Urothelium cell line (cell line): ENCODE measurements around the gene RNF212B.
"Not testable (repeated sequence)": the region's sequence is repeated elsewhere in the genome, so short reads cannot be mapped to it uniquely, and the experiment has no call there.

Source experiments
- DNase-seq: peaks from one replicate; pipeline ENCODE4 v3.0.0; 2011; ENCODE audit warnings: low spot score, mixed read lengths
- FAIRE-seq: peaks from 2 replicates; lab custom pipeline; 2011; peaks lifted over from hg19 to GRCh38; lab: Jason Lieb, UNC

The RNF212B gene

GRCh38 chr14:23241061-23241715 lies 3.5 kb downstream of the RNF212B start:
- FAIRE-seq, DNase-seq: not testable (repeated sequence)

GRCh38 chr14:23242076-23242475 lies 4.3 kb downstream of the RNF212B start:
- no peak for FAIRE-seq

GRCh38 chr14:23243066-23243465 lies 5.3 kb downstream of the RNF212B start:
- FAIRE-seq: no peak
- DNase-seq: no peak

More at GRCh38 chr14:23242076-23242475, 4.3 kb downstream of the RNF212B start:
- DNase-seq: no peak

GRCh38 chr14:23245282-23245681 lies 7.5 kb downstream of the RNF212B start:
- FAIRE-seq (no peak), DNase-seq (no peak)

GRCh38 chr14:23248601-23249000 lies 10.9 kb downstream of the RNF212B start:
- no peak for DNase-seq
- no peak for FAIRE-seq

- FAIRE-seq: no peak
- no peak for DNase-seq
Measured at GRCh38 chr14:23249824-23250223, 12.1 kb downstream of the RNF212B start.

- FAIRE-seq (no peak), DNase-seq (no peak)
Measured at GRCh38 chr14:23252006-23252405, 14.3 kb downstream of the RNF212B start.

GRCh38 chr14:23252420-23253333 lies 14.9 kb downstream of the RNF212B start:
- FAIRE-seq (no peak), DNase-seq (no peak)

GRCh38 chr14:23258256-23258655 lies 20.5 kb downstream of the RNF212B start:
- FAIRE-seq (no peak), DNase-seq (no peak)

GRCh38 chr14:23259426-23259825 lies 21.7 kb downstream of the RNF212B start:
- FAIRE-seq: no peak
- no peak for DNase-seq

GRCh38 chr14:23260849-23261248 lies 23.1 kb downstream of the RNF212B start:
- DNase-seq, FAIRE-seq: not testable (repeated sequence)

GRCh38 chr14:23269193-23269592 lies 31.5 kb downstream of the RNF212B start:
- DNase-seq (no peak), FAIRE-seq (no peak)

- DNase-seq: no peak
- no peak for FAIRE-seq
Measured at GRCh38 chr14:23275412-23275811, 37.7 kb downstream of the RNF212B start.

GRCh38 chr14:23277189-23277588 lies 39.5 kb downstream of the RNF212B start:
- DNase-seq (no peak), FAIRE-seq (no peak)

GRCh38 chr14:23277928-23278327 lies 40.2 kb downstream of the RNF212B start:
- FAIRE-seq, DNase-seq: not testable (repeated sequence)

GRCh38 chr14:23281247-23281646 lies 43.5 kb downstream of the RNF212B start:
- DNase-seq: no peak
- no peak for FAIRE-seq

GRCh38 chr14:23284654-23285529 lies 47.2 kb downstream of the RNF212B start:
- DNase-seq (no peak), FAIRE-seq (no peak)

GRCh38 chr14:23285530-23286019 lies 47.8 kb downstream of the RNF212B start:
- FAIRE-seq (no peak), DNase-seq (no peak)

- DNase-seq (peak; percentile 99), FAIRE-seq (peak; percentile 97)
Measured at GRCh38 chr14:23286020-23286901, 48.5 kb downstream of the RNF212B start, which contains the start of gene HOMEZ. Gene HOMEZ (minus strand): TSS chr14:23286132. CDS start chr14:23285952, 180 bp downstream.
